Lung (tissue), 12 donors: ENCODE measurements around the gene PRSS27. TPM values are rescaled to one million over a fixed set of nuclear protein-coding genes. Genes with fewer than 3 reads are reported as not detected.
"Not testable (repeated sequence)": the region's sequence is repeated elsewhere in the genome, so short reads cannot be mapped to it uniquely, and the experiment has no call there.

Experiments used
- ATAC-seq: fragments of 200-7000 bp; cut with Tn5 transposase; one replicate; pipeline ENCODE4 v1.9.1; 2020; ENCODE audit warnings: moderate number of reproducible peaks; ENCODE audit not compliant: insufficient read depth, low FRiP score
- DNase-seq, 3 donors: peaks; one replicate each; pipeline ENCODE4 v3.0.0-alpha.2; 2013 to 2017
- H3K27ac ChIP-seq, 2 donors: one replicate each; pipeline ENCODE4 v1.5.1; 2013; ENCODE audit warnings: mild to moderate bottlenecking in 2 of 2, moderate library complexity in 2 of 2, control low read depth in 1 of 2, inconsistent platforms in 1 of 2, low read depth in 1 of 2, low read length in 1 of 2
- H3K27me3 ChIP-seq, 3 donors: one replicate each; pipeline ENCODE4 v1.5.1; 2013; ENCODE audit warnings: low read length in 2 of 3; ENCODE audit not compliant: control insufficient read depth in 3 of 3, insufficient read depth in 3 of 3
- H3K36me3 ChIP-seq, 4 donors: one replicate each; pipeline ENCODE4 v1.5.1; 2013; ENCODE audit warnings: low read length in 4 of 4, mild to moderate bottlenecking in 1 of 4, moderate library complexity in 1 of 4; ENCODE audit not compliant: control insufficient read depth in 4 of 4, insufficient read depth in 4 of 4
- H3K4me1 ChIP-seq, 5 donors: one replicate each; pipeline ENCODE4 v1.5.1; 2013; ENCODE audit warnings: low read length in 5 of 5, mild to moderate bottlenecking in 2 of 5, moderate library complexity in 1 of 5; ENCODE audit not compliant: control insufficient read depth in 5 of 5, insufficient read depth in 5 of 5
- H3K4me3 ChIP-seq: one replicate; pipeline ENCODE4 v1.5.1; 2013; ENCODE audit warnings: mild to moderate bottlenecking, control low read depth, moderate library complexity
- H3K9ac ChIP-seq, 2 donors: one replicate each; pipeline ENCODE4 v1.5.1; 2013; ENCODE audit warnings: low read length in 2 of 2, control low read depth in 1 of 2; ENCODE audit not compliant: insufficient read depth in 1 of 2
- H3K9me3 ChIP-seq, 4 donors: one replicate each; pipeline ENCODE4 v1.5.1; 2013; ENCODE audit warnings: low read length in 3 of 4, mild to moderate bottlenecking in 1 of 4, moderate library complexity in 1 of 4; ENCODE audit not compliant: control insufficient read depth in 4 of 4, insufficient read depth in 3 of 4
- WGBS, 2 donors: extraction: QIAGEN DNeasy Blood & Tissue Kit; methylation state at CpG; one replicate each; pipeline ENCODE4 v1.1.7; 2013; 5-methylcytosine and 5-hydroxymethylcytosine counted together
- polyA plus RNA-seq, 2 donors: library from polyadenylated mRNA; stranded (reverse); fragments of 200-250 nt; gene quantifications; one replicate each; pipeline ENCODE4 v1.2.1, GENCODE V29; 2013
- total RNA-seq, 2 donors: library from RNA; depleted of rRNA in 1 of 2; stranded (reverse); fragments of >200 nt in 1 of 2; gene quantifications; one replicate each; pipeline ENCODE4 v1.2.1, GENCODE V29; 2014 to 2021
- TF ChIP-seq, protein P1 (sequence below): IDR thresholded peaks from 2 replicates; pipeline ENCODE4 v1.5.1; 2012; ENCODE audit warnings: mild to moderate bottlenecking; ENCODE audit errors: control extremely low read depth, extremely low read depth
- donor health status: control.
- donor health status: control.
- donor health status: Bipolar disorder and iron deficiency.
- donor health status: healthy.
- donor health status: DM: yes; HTN: yes; CAD: no.

PRSS27 gene
- total and polyA plus RNA-seq, 4 donors: 1.1 to 2.5 (median 2.1) TPM

DNA sequence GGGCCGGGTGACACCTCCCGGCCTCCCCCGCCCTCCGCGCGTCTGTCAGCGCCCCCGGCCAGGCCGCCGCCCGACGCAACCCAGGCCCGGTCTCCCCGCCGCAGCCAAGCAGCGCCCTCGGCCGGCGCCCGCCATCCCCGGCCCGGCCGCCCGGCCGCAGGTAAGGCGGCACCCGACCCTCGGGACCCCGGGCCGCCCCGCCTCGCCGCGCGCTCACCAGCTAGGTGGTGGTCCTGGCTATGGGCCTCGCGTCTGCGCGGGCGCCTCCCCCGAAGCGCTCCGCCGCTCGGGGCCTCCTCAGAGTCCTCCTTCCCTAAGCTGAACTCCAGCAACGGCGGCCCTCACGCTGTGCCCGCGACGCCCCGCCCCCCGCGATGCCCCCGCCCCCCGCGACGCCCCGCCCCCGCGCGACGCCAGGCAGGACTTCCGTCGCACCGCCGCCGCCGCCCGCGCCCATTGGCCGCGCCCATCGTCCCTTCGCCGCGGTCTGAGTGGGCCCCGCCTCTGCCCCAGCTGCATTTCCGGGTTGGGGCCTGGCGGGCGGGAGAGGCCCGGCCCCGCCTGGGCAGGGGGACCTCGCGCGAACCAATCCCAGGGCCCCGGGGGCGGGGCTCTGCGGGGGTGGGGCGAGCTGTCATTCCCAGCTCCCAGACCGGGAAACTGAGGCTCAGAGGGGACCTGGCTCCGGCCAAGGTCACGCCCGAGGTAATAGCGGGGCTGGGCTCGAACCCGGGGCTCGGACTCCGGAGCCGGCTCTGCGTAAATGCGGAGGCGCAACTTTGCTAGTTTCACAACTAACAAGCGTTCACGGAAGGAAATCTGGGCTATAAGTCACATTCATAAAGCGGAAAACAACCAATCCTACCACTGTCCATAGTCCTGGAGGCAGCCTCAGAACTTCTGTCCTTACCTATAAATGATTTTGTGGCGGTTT is 46.7 kb downstream of the PRSS27 start:
- 1% methylated on average over 76 to 107 of the region's 107 CpGs for WGBS, 2 donors
- peak; percentile 98 for ATAC-seq
- peak; percentile 96 to 98 (median 97) for DNase-seq
- peak overlapping the region; percentile 90 for H3K4me3 ChIP-seq
- H3K27me3 ChIP-seq: no peaks in the 10 kb centered on the region
- no peak overlapping the region for H3K9ac ChIP-seq
- H3K9me3 ChIP-seq: no peaks in the 10 kb centered on the region
- H3K27ac ChIP-seq: peak overlapping the region; percentile 90 to 93
- H3K4me1 ChIP-seq: peaks cover 0 to 11% (median 3%) of the 10 kb centered on the region in 5 donors
- peaks cover 0 to 4% (median 1%) of the 10 kb centered on the region in 4 donors for H3K36me3 ChIP-seq
- TF ChIP-seq, protein P1, sequence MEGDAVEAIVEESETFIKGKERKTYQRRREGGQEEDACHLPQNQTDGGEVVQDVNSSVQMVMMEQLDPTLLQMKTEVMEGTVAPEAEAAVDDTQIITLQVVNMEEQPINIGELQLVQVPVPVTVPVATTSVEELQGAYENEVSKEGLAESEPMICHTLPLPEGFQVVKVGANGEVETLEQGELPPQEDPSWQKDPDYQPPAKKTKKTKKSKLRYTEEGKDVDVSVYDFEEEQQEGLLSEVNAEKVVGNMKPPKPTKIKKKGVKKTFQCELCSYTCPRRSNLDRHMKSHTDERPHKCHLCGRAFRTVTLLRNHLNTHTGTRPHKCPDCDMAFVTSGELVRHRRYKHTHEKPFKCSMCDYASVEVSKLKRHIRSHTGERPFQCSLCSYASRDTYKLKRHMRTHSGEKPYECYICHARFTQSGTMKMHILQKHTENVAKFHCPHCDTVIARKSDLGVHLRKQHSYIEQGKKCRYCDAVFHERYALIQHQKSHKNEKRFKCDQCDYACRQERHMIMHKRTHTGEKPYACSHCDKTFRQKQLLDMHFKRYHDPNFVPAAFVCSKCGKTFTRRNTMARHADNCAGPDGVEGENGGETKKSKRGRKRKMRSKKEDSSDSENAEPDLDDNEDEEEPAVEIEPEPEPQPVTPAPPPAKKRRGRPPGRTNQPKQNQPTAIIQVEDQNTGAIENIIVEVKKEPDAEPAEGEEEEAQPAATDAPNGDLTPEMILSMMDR: no peak

DNA sequence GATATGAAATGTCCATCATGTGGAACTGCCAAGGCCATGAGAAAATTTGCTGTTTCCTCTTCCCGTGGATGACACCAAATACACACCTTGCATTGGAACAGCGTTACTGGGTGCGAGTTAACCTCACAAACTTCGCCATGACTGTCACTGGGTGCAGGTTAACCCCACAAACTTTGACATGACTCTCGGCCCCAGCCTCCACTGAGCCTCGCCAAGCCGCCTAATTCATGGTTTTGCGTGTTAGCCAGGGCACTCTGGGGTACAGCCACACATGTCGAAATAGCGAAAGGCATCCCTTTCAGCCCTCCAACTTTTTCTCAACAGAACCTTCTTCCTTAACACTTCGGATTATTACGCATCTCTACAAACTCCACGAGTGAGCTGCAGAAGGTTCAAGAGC is 48.3 kb downstream of the PRSS27 start:
- no peak for ATAC-seq
- Histone ChIP-seq H3K4me1 (peaks cover 0 to 11% (median 3%) of the 10 kb centered on the region in 5 donors), H3K36me3 (peaks cover 0 to 6% (median 1%) of the 10 kb centered on the region in 4 donors), H3K9me3 (no peaks in the 10 kb centered on the region), H3K9ac (no peak overlapping the region), H3K27me3 (no peaks in the 10 kb centered on the region), H3K4me3 (no peak overlapping the region), H3K27ac (no peak overlapping the region)
- DNase-seq: no peak
- TF ChIP-seq, protein P1: no peak
- WGBS, 2 donors: 86 to 89% methylated on average over 13 of the region's 13 CpGs

GRCh38 chr16:2671193-2671592 is 48.8 kb downstream of the PRSS27 start:
- ATAC-seq, H3K9me3 ChIP-seq, H3K27ac ChIP-seq, H3K27me3 ChIP-seq, H3K36me3 ChIP-seq, DNase-seq, H3K9ac ChIP-seq, H3K4me3 ChIP-seq: not testable (repeated sequence)
- peaks cover 0 to 11% (median 3%) of the 10 kb centered on the region in 5 donors for H3K4me1 ChIP-seq
- WGBS, 2 donors: 70 to 76% methylated on average over 10 of the region's 10 CpGs

DNA sequence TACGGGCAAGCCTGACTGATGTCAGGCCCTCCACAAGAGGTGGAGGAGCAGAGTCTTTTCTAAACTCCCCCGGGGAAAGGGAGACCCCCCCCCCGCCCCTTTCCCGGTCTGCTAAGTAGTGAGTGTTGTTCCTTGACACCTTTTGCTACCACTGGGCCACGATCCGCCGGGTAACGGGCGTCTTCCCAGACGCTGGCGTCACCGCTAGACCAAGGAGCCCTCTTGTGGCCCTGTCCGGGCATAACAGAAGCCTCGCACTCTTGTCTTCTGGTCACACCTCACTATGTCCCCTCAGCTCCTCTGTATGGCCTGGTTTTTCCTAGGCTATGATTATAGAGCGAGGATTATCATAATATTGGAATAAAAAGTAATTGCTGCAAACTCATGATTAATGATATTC is 50.0 kb downstream of the PRSS27 start:
- not testable (repeated sequence) for ATAC-seq, H3K27ac ChIP-seq, H3K9me3 ChIP-seq, H3K9ac ChIP-seq, H3K36me3 ChIP-seq, H3K4me3 ChIP-seq, H3K27me3 ChIP-seq
- DNase-seq: peak; percentile 47 to 68 (median 57)
- peaks cover 0 to 18% (median 5%) of the 10 kb centered on the region in 5 donors for H3K4me1 ChIP-seq
- 14 to 22% methylated on average over 15 of the region's 15 CpGs for WGBS, 2 donors
- TF ChIP-seq, protein P1: peak; percentile 36

DNA sequence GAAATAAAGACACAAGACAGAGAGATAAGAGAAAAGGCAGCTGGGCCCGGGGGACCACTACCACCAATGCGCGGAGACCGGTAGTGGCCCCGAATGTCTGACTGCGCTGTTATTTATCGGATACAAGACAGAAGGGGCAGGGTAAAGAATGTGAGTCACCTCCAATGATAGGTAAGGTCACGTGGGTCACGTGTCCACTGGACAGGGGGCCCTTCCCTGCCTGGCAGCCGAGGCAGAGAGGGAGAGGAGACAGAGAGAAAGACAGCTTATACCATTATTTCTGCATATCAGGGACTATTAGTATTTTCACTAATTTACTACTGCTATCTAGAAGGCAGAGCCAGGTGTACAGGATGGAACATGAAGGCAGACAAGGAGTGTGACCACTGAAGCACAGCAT is 50.4 kb downstream of the PRSS27 start:
- H3K9ac ChIP-seq, H3K27me3 ChIP-seq, H3K9me3 ChIP-seq, H3K36me3 ChIP-seq, ATAC-seq, H3K4me3 ChIP-seq, H3K27ac ChIP-seq, DNase-seq: not testable (repeated sequence)
- WGBS, 2 donors: 82 to 91% methylated on average over 9 to 10 of the region's 10 CpGs
- peaks cover 0 to 22% (median 5%) of the 10 kb centered on the region in 5 donors for H3K4me1 ChIP-seq

- not testable (repeated sequence) for DNase-seq, H3K9me3 ChIP-seq, H3K27ac ChIP-seq, H3K4me3 ChIP-seq, ATAC-seq, H3K9ac ChIP-seq, H3K27me3 ChIP-seq
- peaks cover 0 to 24% (median 3%) of the 10 kb centered on the region in 5 donors for H3K4me1 ChIP-seq
- 82 to 86% methylated on average over 7 of the region's 7 CpGs for WGBS, 2 donors
- peaks cover 0 to 11% (median 6%) of the 10 kb centered on the region in 4 donors for H3K36me3 ChIP-seq
Observed at GRCh38 chr16:2666671-2667070, 53.4 kb downstream of the PRSS27 start.
